CD4-positive, alpha-beta T cell (primary cell): ENCODE results near the gene KRTAP10-5. TPM values are rescaled to one million over a fixed set of nuclear protein-coding genes. Genes with fewer than 3 reads are reported as not detected.
"Not testable (repeated sequence)": the region's sequence is repeated elsewhere in the genome, so short reads cannot be mapped to it uniquely, and the experiment has no call there.

ENCODE experiments used
- ATAC-seq: fragments of 200-7000 bp; cut with Tn5 transposase; one replicate; pipeline ENCODE4 v1.10.0; 2022; ENCODE audit warnings: mild to moderate bottlenecking; ENCODE audit not compliant: poor library complexity
- CTCF ChIA-PET: fragments of 350-600 bp; sonication (Branson Sonifier 250); formaldehyde crosslinking; loops from one replicate; lab custom pipeline; 2021; ENCODE audit warnings: antibody characterized with exemption, inconsistent platforms; lab: Charles Lee
- POLR2A ChIA-PET: fragments of 350-600 bp; sonication (Branson Sonifier 250); formaldehyde crosslinking; loops from one replicate; lab custom pipeline; 2021; ENCODE audit warnings: antibody characterized with exemption, inconsistent platforms; lab: Charles Lee
- DNase-seq, 14 experiments: peaks; one replicate each; pipeline ENCODE4 v3.0.0-alpha.2; 2013 to 2020; ENCODE audit warnings: mixed read lengths in 2 of 14
- H3K27ac ChIP-seq, 2 donors: one replicate each; pipeline versions ENCODE4 v1.5.1 to v1.7.0; 2013; ENCODE audit warnings: low read length in 2 of 2, low read depth in 1 of 2, mild to moderate bottlenecking in 1 of 2
- H3K27me3 ChIP-seq, 2 experiments: 1 replicate in 1 of 2; 2 replicates in 1 of 2; pipeline versions ENCODE4 v1.6.1 to v1.7.0; 2013; ENCODE audit warnings: low read length in 2 of 2, control low read depth in 1 of 2, mild to moderate bottlenecking in 1 of 2, moderate library complexity in 1 of 2; ENCODE audit not compliant: insufficient read depth in 2 of 2, control insufficient read depth in 1 of 2
- H3K36me3 ChIP-seq: one replicate; pipeline ENCODE4 v1.6.1; 2013; ENCODE audit warnings: low read length, control low read depth; ENCODE audit not compliant: insufficient read depth
- H3K4me1 ChIP-seq: one replicate; pipeline ENCODE4 v1.6.1; 2013; ENCODE audit warnings: low read length, control low read depth; ENCODE audit not compliant: insufficient read depth
- H3K4me3 ChIP-seq: one replicate; pipeline ENCODE4 v1.5.1; 2013; ENCODE audit warnings: mild to moderate bottlenecking, low read length, moderate library complexity
- H3K9me3 ChIP-seq, 2 experiments: 1 replicate in 1 of 2; 2 replicates in 1 of 2; pipeline versions ENCODE4 v1.6.1 to v1.7.0; 2013; ENCODE audit warnings: low read length in 2 of 2, mild to moderate bottlenecking in 2 of 2, control low read depth in 1 of 2, moderate library complexity in 1 of 2; ENCODE audit not compliant: control insufficient read depth in 1 of 2, insufficient read depth in 1 of 2
- H3K27ac Mint-ChIP-seq: one replicate; pipeline ENCODE4 v1.8.0; 2020; ENCODE audit warnings: mixed read lengths
- H3K27me3 Mint-ChIP-seq: one replicate; pipeline ENCODE4 v1.8.0; 2021; ENCODE audit warnings: mixed read lengths
- H3K36me3 Mint-ChIP-seq: one replicate; pipeline ENCODE4 v1.8.0; 2021; ENCODE audit warnings: low read depth, mixed read lengths
- H3K4me1 Mint-ChIP-seq: one replicate; pipeline ENCODE4 v1.8.0; 2021; ENCODE audit warnings: low read depth, mixed read lengths
- H3K4me3 Mint-ChIP-seq: one replicate; pipeline ENCODE4 v1.8.0; 2020; ENCODE audit warnings: mild to moderate bottlenecking, mixed read lengths
- H3K9me3 Mint-ChIP-seq: one replicate; pipeline ENCODE4 v1.8.0; 2020; ENCODE audit warnings: mixed read lengths
- CTCF ChIP-seq: fragments of 200-600 bp; IDR thresholded peaks from one replicate; pipeline ENCODE4 v1.8.0; 2022; ENCODE audit warnings: antibody characterized with exemption, mild to moderate bottlenecking
- intact Hi-C, 2 experiments: fragments of 100-400 bp; cut with DNase I in 1 of 2; cut with micrococcal nuclease in 1 of 2; formaldehyde crosslinking; loops; one replicate each; pipeline versions ENCODE4 v1.15.1 to v1.9.0; 2023 to 2025; cut with DNase I, micrococcal nuclease
- total RNA-seq, 174 experiments: library from RNA in 2 of 174; stranded (reverse) in 2 of 174; gene quantifications; one replicate each; pipeline ENCODE4 v1.2.3 and lab custom pipeline; 2021 to 2026

KRTAP10-5 gene
- total RNA-seq, 2 experiments from 2014 or later, result not detected

GRCh38 chr21:44612029-44612486, 31.7 kb upstream of the KRTAP10-5 start, which contains the start of gene KRTAP10-8:
Gene KRTAP10-8, plus strand, starts transcription at chr21:44612079. Its CDS starts 22 bp downstream, at chr21:44612101.
- ATAC-seq, result no peak
- H3K27me3 ChIP-seq, result no peaks in the 10 kb centered on the region
- Mint-ChIP-seq H3K27ac (no peak within 1 kb of the TSS), H3K27me3 (no peaks in the 10 kb centered on the region), H3K4me3 (no peak within 1 kb of the TSS), H3K36me3 (no peaks in the 10 kb centered on the region), H3K4me1 (peaks cover 15% of the 10 kb centered on the region), H3K9me3 (peaks cover 7% of the 10 kb centered on the region)
- intact Hi-C loops, result loop anchor here in 1 of 2 experiments (10.0 kb wide), 1 partner anchor 67 kb away; the partner anchor contains the start of gene KRTAP10-1
- no peak within 1 kb of the TSS for H3K27ac ChIP-seq
- peaks cover 16% of the 10 kb centered on the region for H3K4me1 ChIP-seq
- ChIA-PET CTCF (no interaction called here), POLR2A (no interaction called here)
- no peak within 1 kb of the TSS for H3K4me3 ChIP-seq
- no peak for TF ChIP-seq CTCF
- H3K36me3 ChIP-seq, result no peaks in the 10 kb centered on the region
- DNase-seq, result no peak
- peaks cover 24 to 26% of the 10 kb centered on the region in 2 experiments for H3K9me3 ChIP-seq

DNA sequence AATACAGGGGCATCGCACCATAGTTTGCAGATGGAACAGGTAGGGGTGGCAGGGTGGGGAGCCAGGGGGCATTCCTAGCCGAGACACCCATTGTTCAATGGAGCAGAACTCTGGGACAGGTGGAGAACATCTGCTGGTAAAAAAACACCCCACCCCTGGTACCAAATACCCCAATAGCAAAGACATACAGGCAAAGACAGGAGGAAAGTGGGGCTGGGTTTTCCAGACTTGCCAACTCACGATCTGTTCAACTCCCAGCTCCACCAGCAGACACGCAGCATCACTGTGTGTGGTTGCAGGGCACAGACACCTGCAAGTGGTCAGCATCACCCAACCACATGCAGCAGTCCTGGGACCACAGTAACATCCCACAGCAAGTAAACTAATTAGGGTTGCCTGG, 31.1 kb upstream of the KRTAP10-5 start:
- H3K36me3 Mint-ChIP-seq, result no peaks in the 10 kb centered on the region
- peaks cover 1% of the 10 kb centered on the region for H3K27me3 Mint-ChIP-seq
- peaks cover 7% of the 10 kb centered on the region for H3K9me3 Mint-ChIP-seq
- no peak for DNase-seq
- H3K27ac Mint-ChIP-seq, result no peak overlapping the region
- Histone ChIP-seq H3K27ac (no peak overlapping the region), H3K4me3 (no peak overlapping the region), H3K9me3 (peaks cover 22 to 26% of the 10 kb centered on the region in 2 experiments), H3K4me1 (peaks cover 10% of the 10 kb centered on the region), H3K36me3 (no peaks in the 10 kb centered on the region), H3K27me3 (no peaks in the 10 kb centered on the region)
- ChIA-PET CTCF (no interaction called here), POLR2A (no interaction called here)
- ATAC-seq, result no peak
- no peak overlapping the region for H3K4me3 Mint-ChIP-seq
- no peak for TF ChIP-seq CTCF
- intact Hi-C loops, result loop anchor here in 1 of 2 experiments (10.0 kb wide), 1 partner anchor 67 kb away; the partner anchor contains the start of gene KRTAP10-1
- H3K4me1 Mint-ChIP-seq, result peaks cover 13% of the 10 kb centered on the region

- intact Hi-C loops, result loop anchor here in 1 of 2 experiments (10.0 kb wide), 1 partner anchor 65 kb away; the partner anchor contains the start of gene KRTAP10-1
- H3K36me3 Mint-ChIP-seq, H3K4me1 ChIP-seq, ATAC-seq, H3K36me3 ChIP-seq, H3K4me1 Mint-ChIP-seq, H3K27ac Mint-ChIP-seq, CTCF ChIA-PET, H3K9me3 Mint-ChIP-seq, DNase-seq, H3K27me3 Mint-ChIP-seq, H3K27ac ChIP-seq, POLR2A ChIA-PET, H3K27me3 ChIP-seq, H3K4me3 Mint-ChIP-seq, H3K4me3 ChIP-seq: not testable (repeated sequence)
- H3K9me3 ChIP-seq, result peaks cover 22 to 26% of the 10 kb centered on the region in 2 experiments
Observed at GRCh38 chr21:44610157-44610843, 29.9 kb upstream of the KRTAP10-5 start.
